ENCODE results near the gene SARS1.
"Not testable (repeated sequence)": the region's sequence is repeated elsewhere in the genome, so short reads cannot be mapped to it uniquely, and the experiment has no call there.

Gene SARS1

DNA sequence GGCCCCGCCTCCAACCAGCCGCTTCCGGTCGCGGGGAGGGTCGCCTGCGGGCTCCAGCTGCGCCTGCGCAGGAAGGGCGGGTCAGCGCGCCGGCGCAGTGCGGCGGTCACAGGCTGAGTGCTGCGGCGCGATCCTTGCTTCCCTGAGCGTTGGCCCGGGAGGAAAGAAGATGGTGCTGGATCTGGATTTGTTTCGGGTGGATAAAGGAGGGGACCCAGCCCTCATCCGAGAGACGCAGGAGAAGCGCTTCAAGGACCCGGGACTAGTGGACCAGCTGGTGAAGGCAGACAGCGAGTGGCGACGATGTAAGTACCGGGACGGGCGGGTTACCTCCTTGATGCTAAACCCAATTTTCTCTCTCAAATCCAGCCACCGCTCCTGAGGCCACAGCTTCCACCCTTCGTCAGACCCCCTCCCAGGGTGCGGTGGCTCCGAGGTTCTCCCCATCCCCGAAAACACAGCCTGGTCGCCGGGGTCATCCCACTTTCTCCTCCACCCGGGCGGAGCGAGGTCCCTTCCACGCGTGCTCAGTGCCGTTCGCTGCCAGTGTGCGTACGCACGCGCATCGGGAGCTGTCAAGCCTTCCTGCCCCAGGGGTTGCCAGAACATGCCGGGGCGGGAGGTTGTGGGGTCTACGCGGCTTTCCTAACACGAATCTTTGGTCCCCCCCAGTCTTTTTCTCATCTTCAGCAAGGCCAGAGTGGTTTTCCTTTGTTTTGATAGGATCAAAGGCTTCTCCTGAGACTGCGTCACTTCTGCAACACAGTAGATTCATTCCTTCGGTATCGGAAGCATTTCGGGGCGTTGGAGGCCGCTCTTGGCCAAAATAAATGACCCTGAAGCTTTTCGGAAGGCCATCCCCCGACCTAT, at the start of gene SARS1:
TSS of gene SARS1 (plus strand) at position 95 of the 870 bp plus-strand sequence. CDS start at position 170, 75 bp downstream.
- H2AFZ ChIP-seq (ENCODE audit: low read depth, low read length) = peak within 1 kb of the TSS; percentile 52
- peaks cover 3% of the 10 kb centered on the region for H3K9me3 ChIP-seq (ENCODE audit: low read length)
- peak within 1 kb of the TSS; percentile 93 for H3K4me3 ChIP-seq (ENCODE audit: low read length)
- H3K4me1 ChIP-seq (ENCODE audit: insufficient read depth, low read length) = peaks cover 20% of the 10 kb centered on the region
- peaks cover 11% of the 10 kb centered on the region for H3K36me3 ChIP-seq (ENCODE audit: insufficient read depth, low read length)
- no peaks in the 10 kb centered on the region for H3K27me3 ChIP-seq (ENCODE audit: insufficient read depth, low read length)

- Histone ChIP-seq H2AFZ (ENCODE audit: low read depth, low read length) (no peak overlapping the region), H3K36me3 (ENCODE audit: insufficient read depth, low read length) (no peaks in the 10 kb centered on the region), H3K27me3 (ENCODE audit: insufficient read depth, low read length) (no peaks in the 10 kb centered on the region), H3K9me3 (ENCODE audit: low read length) (no peaks in the 10 kb centered on the region), H3K4me1 (ENCODE audit: insufficient read depth, low read length) (peaks cover 28% of the 10 kb centered on the region), H3K4me3 (ENCODE audit: low read length) (no peak overlapping the region)
Observed at GRCh38 chr1:109164538-109164937, 49.2 kb upstream of the SARS1 start.

DNA sequence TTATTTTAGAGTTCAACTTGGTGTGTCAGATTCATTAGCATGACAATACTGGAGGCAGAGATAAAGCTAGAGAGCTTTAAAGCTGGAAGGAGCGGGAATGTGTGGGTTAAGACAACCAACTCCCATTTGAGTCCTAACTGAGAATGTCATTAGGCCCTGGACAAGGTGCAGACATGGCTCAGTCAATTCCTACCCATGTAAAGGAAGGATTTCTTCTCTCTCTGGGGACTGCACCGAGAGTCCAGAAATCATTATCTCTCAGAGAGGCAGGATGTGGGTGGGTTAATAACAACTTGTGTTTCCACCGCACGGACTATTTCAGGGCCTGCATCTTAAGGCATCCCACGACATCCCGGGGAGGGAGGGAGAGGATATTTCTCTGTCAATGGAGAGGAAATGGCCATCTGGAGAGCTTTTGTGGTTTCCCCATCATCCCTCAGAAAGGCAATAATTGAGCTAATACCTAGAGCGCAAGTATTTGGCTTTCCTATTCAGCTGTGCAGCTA, 46.7 kb upstream of the SARS1 start:
- H3K4me3 ChIP-seq (ENCODE audit: low read length) = peak overlapping the region; percentile 8
- H3K27me3 ChIP-seq (ENCODE audit: insufficient read depth, low read length) = no peaks in the 10 kb centered on the region
- peaks cover 23% of the 10 kb centered on the region for H3K4me1 ChIP-seq (ENCODE audit: insufficient read depth, low read length)
- H2AFZ ChIP-seq (ENCODE audit: low read depth, low read length) = peak overlapping the region; percentile 17
- no peaks in the 10 kb centered on the region for H3K36me3 ChIP-seq (ENCODE audit: insufficient read depth, low read length)
- no peaks in the 10 kb centered on the region for H3K9me3 ChIP-seq (ENCODE audit: low read length)

GRCh38 chr1:109170035-109170764, 43.5 kb upstream of the SARS1 start:
- Histone ChIP-seq H3K9me3 (ENCODE audit: low read length) (peaks cover 3% of the 10 kb centered on the region), H2AFZ (ENCODE audit: low read depth, low read length) (no peak overlapping the region), H3K4me1 (ENCODE audit: insufficient read depth, low read length) (peaks cover 18% of the 10 kb centered on the region), H3K36me3 (ENCODE audit: insufficient read depth, low read length) (no peaks in the 10 kb centered on the region), H3K27me3 (ENCODE audit: insufficient read depth, low read length) (no peaks in the 10 kb centered on the region), H3K4me3 (ENCODE audit: low read length) (no peak overlapping the region)

GRCh38 chr1:109171646-109172045, 42.1 kb upstream of the SARS1 start:
- Histone ChIP-seq H2AFZ (ENCODE audit: low read depth, low read length) (no peak overlapping the region), H3K27me3 (ENCODE audit: insufficient read depth, low read length) (no peaks in the 10 kb centered on the region), H3K36me3 (ENCODE audit: insufficient read depth, low read length) (no peaks in the 10 kb centered on the region), H3K4me1 (ENCODE audit: insufficient read depth, low read length) (peaks cover 15% of the 10 kb centered on the region), H3K9me3 (ENCODE audit: low read length) (peaks cover 3% of the 10 kb centered on the region), H3K4me3 (ENCODE audit: low read length) (no peak overlapping the region)

DNA sequence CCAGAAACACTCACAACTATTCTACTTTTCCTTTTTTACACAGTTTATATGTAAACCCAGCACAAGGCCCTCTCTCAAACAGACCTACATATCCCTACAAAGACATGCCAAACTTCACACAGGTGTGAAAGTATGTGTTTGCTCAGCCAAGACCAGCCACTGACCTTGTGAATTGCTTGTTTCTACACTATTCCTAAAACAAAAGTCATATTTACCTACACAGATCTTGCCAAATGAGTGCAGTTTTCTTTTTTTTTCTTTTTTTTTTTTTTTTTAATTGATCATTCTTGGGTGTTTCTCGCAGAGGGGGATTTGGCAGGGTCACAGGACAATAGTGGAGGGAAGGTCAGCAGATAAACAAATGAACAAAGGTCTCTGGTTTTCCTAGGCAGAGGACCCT, 37.4 kb upstream of the SARS1 start:
- H3K36me3 ChIP-seq (ENCODE audit: insufficient read depth, low read length); H3K9me3 ChIP-seq (ENCODE audit: low read length); H3K4me1 ChIP-seq (ENCODE audit: insufficient read depth, low read length); H2AFZ ChIP-seq (ENCODE audit: low read depth, low read length); H3K4me3 ChIP-seq (ENCODE audit: low read length); H3K27me3 ChIP-seq (ENCODE audit: insufficient read depth, low read length): not testable (repeated sequence)

- not testable (repeated sequence) for H2AFZ ChIP-seq (ENCODE audit: low read depth, low read length); H3K27me3 ChIP-seq (ENCODE audit: insufficient read depth, low read length); H3K4me3 ChIP-seq (ENCODE audit: low read length); H3K4me1 ChIP-seq (ENCODE audit: insufficient read depth, low read length); H3K36me3 ChIP-seq (ENCODE audit: insufficient read depth, low read length); H3K9me3 ChIP-seq (ENCODE audit: low read length)
Observed at GRCh38 chr1:109180715-109181084, 33.0 kb upstream of the SARS1 start.

DNA sequence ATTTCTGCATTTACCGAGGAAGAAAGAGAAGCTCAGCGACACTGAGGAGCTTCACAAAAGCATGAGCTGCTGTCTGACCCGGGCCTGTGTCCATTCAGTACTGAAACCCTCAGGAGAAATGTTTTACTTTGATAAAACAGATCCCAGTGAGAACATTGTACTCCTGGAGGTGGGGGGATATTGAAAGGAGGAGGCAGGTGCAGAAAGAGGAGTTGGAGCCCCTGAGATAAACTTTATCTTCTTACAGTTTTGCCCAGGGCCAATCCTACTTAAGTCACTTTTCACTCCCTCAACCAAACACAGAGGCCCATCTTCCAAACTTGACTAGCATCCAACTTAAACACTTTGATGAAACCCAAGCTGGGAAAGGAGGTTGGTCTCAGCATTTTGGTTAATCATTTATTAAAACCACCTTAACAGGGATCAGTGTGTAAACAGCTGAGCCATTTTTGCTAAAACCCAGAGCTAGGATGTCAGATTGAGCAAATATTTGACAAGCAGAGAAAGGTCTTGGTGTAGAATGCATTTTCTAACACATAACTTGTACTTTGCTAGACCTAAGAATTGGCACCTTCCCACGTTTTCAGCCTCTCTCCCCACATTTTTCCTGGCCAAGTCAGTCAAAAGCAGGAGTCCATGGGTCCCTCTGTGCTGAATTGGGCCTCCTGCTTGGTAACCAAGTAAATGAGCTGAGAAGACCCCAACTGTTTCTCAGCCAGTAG, 32.5 kb upstream of the SARS1 start:
- H3K27me3 ChIP-seq (ENCODE audit: insufficient read depth, low read length) = no peaks in the 10 kb centered on the region
- no peak overlapping the region for H2AFZ ChIP-seq (ENCODE audit: low read depth, low read length)
- peaks cover 3% of the 10 kb centered on the region for H3K4me1 ChIP-seq (ENCODE audit: insufficient read depth, low read length)
- no peaks in the 10 kb centered on the region for H3K36me3 ChIP-seq (ENCODE audit: insufficient read depth, low read length)
- H3K4me3 ChIP-seq (ENCODE audit: low read length) = no peak overlapping the region
- H3K9me3 ChIP-seq (ENCODE audit: low read length) = peaks cover 3% of the 10 kb centered on the region

DNA sequence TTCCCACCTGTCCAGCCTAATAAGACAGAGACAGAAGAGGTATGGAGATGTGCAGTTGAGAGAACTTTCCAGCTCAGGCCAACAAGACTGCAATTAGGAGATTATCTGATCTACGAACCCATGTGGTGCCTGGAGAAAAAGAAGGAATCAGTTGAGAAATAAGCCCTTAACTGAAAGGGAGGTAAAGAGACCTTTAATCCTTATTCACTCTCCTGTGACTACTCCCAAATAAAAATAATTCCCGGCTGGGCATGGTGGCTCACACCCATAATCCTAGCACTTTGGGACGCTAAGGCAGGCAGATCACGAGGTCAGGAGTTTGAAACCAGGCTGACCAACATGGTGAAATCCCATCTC, 31.9 kb upstream of the SARS1 start:
- Histone ChIP-seq H3K4me1 (ENCODE audit: insufficient read depth, low read length) (peaks cover 8% of the 10 kb centered on the region), H3K9me3 (ENCODE audit: low read length) (peaks cover 3% of the 10 kb centered on the region), H3K4me3 (ENCODE audit: low read length) (no peak overlapping the region), H2AFZ (ENCODE audit: low read depth, low read length) (no peak overlapping the region), H3K27me3 (ENCODE audit: insufficient read depth, low read length) (no peaks in the 10 kb centered on the region), H3K36me3 (ENCODE audit: insufficient read depth, low read length) (no peaks in the 10 kb centered on the region)

GRCh38 chr1:109183058-109183738, 30.5 kb upstream of the SARS1 start:
- no peaks in the 10 kb centered on the region for H3K27me3 ChIP-seq (ENCODE audit: insufficient read depth, low read length)
- peaks cover 11% of the 10 kb centered on the region for H3K4me1 ChIP-seq (ENCODE audit: insufficient read depth, low read length)
- H3K36me3 ChIP-seq (ENCODE audit: insufficient read depth, low read length) = no peaks in the 10 kb centered on the region
- no peak overlapping the region for H3K4me3 ChIP-seq (ENCODE audit: low read length)
- peaks cover 2% of the 10 kb centered on the region for H3K9me3 ChIP-seq (ENCODE audit: low read length)
- H2AFZ ChIP-seq (ENCODE audit: low read depth, low read length) = no peak overlapping the region

- no peaks in the 10 kb centered on the region for H3K36me3 ChIP-seq (ENCODE audit: insufficient read depth, low read length)
- H3K4me3 ChIP-seq (ENCODE audit: low read length) = no peak overlapping the region
- peaks cover 11% of the 10 kb centered on the region for H3K4me1 ChIP-seq (ENCODE audit: insufficient read depth, low read length)
- H3K9me3 ChIP-seq (ENCODE audit: low read length) = no peaks in the 10 kb centered on the region
- no peak overlapping the region for H2AFZ ChIP-seq (ENCODE audit: low read depth, low read length)
- no peaks in the 10 kb centered on the region for H3K27me3 ChIP-seq (ENCODE audit: insufficient read depth, low read length)
Observed at GRCh38 chr1:109184687-109185086, 29.0 kb upstream of the SARS1 start.

GRCh38 chr1:109185357-109185756, 28.4 kb upstream of the SARS1 start:
- Histone ChIP-seq H2AFZ (ENCODE audit: low read depth, low read length) (no peak overlapping the region), H3K4me3 (ENCODE audit: low read length) (no peak overlapping the region), H3K4me1 (ENCODE audit: insufficient read depth, low read length) (peaks cover 11% of the 10 kb centered on the region), H3K9me3 (ENCODE audit: low read length) (no peaks in the 10 kb centered on the region), H3K36me3 (ENCODE audit: insufficient read depth, low read length) (no peaks in the 10 kb centered on the region), H3K27me3 (ENCODE audit: insufficient read depth, low read length) (no peaks in the 10 kb centered on the region)

Data from neuron (in vitro differentiated cells).